ENCODE data around the gene TRIM28.

The TRIM28 gene

GRCh38 chr19:58543826-58544590 lies at the start of gene TRIM28:
Gene TRIM28 (plus strand): TSS chr19:58544064. CDS start chr19:58544758, 694 bp downstream.
- TF ChIP-seq FOXM1 (IDR thresholded peaks at IDR 0.05; ENCODE audit: borderline replicate concordance, low read depth): no peak
- TF ChIP-seq YY1 (IDR thresholded peaks at IDR 0.05; ENCODE audit: low read depth): no peak
- no peak for TF ChIP-seq ZBTB7A (IDR thresholded peaks at IDR 0.05; ENCODE audit: low read depth)
- peak; percentile 43; the same call in 1 of the 2 replicates for TF ChIP-seq EGR1 (IDR thresholded peaks at IDR 0.05)
- TF ChIP-seq TAF1 (IDR thresholded peaks at IDR 0.05; ENCODE audit: low read depth): peak; percentile 72; the same call in 1 of the 2 replicates
- peak; percentile 77 for TF ChIP-seq CREB1 (IDR thresholded peaks at IDR 0.05; ENCODE audit: low read depth)
- TF ChIP-seq TCF12 (IDR thresholded peaks at IDR 0.05; ENCODE audit: low read depth): no peak; the same call in 1 of the 2 replicates
- 0 out of 2 replicates have a peak, but pooled peaks have one; percentile 26 for TF ChIP-seq USF1 (IDR thresholded peaks at IDR 0.05)
- peak; percentile 82 for TF ChIP-seq MAX (IDR thresholded peaks at IDR 0.05)
- TF ChIP-seq EP300 (IDR thresholded peaks at IDR 0.05; ENCODE audit: borderline replicate concordance): peak; percentile 16; the same call in 1 of the 2 replicates

GRCh38 chr19:58497634-58498170 lies 46.2 kb upstream of the TRIM28 start:
- TF ChIP-seq REST (IDR thresholded peaks at IDR 0.05; ENCODE audit: low read depth) (no peak), YY1 (IDR thresholded peaks at IDR 0.05; ENCODE audit: low read depth) (no peak), FOXM1 (IDR thresholded peaks at IDR 0.05; ENCODE audit: borderline replicate concordance, low read depth) (no peak), ZBTB7A (IDR thresholded peaks at IDR 0.05; ENCODE audit: low read depth) (no peak), TCF12 (IDR thresholded peaks at IDR 0.05; ENCODE audit: low read depth) (no peak), CREB1 (IDR thresholded peaks at IDR 0.05; ENCODE audit: low read depth) (no peak), EGR1 (IDR thresholded peaks at IDR 0.05) (no peak), MAX (IDR thresholded peaks at IDR 0.05) (no peak), CEBPB (IDR thresholded peaks at IDR 0.05) (no peak), TEAD4 (IDR thresholded peaks at IDR 0.05) (no peak), RAD21 (IDR thresholded peaks at IDR 0.05; ENCODE audit: low read depth) (no peak), EP300 (IDR thresholded peaks at IDR 0.05; ENCODE audit: borderline replicate concordance) (no peak), USF1 (IDR thresholded peaks at IDR 0.05) (no peak), TAF1 (IDR thresholded peaks at IDR 0.05; ENCODE audit: low read depth) (no peak), NFIC (IDR thresholded peaks at IDR 0.05) (no peak)

- TF ChIP-seq EP300 (IDR thresholded peaks at IDR 0.05; ENCODE audit: borderline replicate concordance) (no peak), TEAD4 (IDR thresholded peaks at IDR 0.05) (no peak), TAF1 (IDR thresholded peaks at IDR 0.05; ENCODE audit: low read depth) (no peak), CREB1 (IDR thresholded peaks at IDR 0.05; ENCODE audit: low read depth) (no peak), RAD21 (IDR thresholded peaks at IDR 0.05; ENCODE audit: low read depth) (no peak), EGR1 (IDR thresholded peaks at IDR 0.05) (no peak), MAX (IDR thresholded peaks at IDR 0.05) (no peak), TCF12 (IDR thresholded peaks at IDR 0.05; ENCODE audit: low read depth) (no peak), NFIC (IDR thresholded peaks at IDR 0.05) (no peak), ZBTB7A (IDR thresholded peaks at IDR 0.05; ENCODE audit: low read depth) (no peak), USF1 (IDR thresholded peaks at IDR 0.05) (no peak), CEBPB (IDR thresholded peaks at IDR 0.05) (no peak), FOXM1 (IDR thresholded peaks at IDR 0.05; ENCODE audit: borderline replicate concordance, low read depth) (no peak), REST (IDR thresholded peaks at IDR 0.05; ENCODE audit: low read depth) (no peak), YY1 (IDR thresholded peaks at IDR 0.05; ENCODE audit: low read depth) (no peak)
Observed at GRCh38 chr19:58498316-58499020, 45.4 kb upstream of the TRIM28 start.
